Measurements from ENCODE around the gene PLEKHG2. TPM values are rescaled to one million over a fixed set of nuclear protein-coding genes. Genes with fewer than 3 reads are reported as not detected.
A peak's percentile ranks its signal among the peaks of the same experiment; 100 is the strongest.

The PLEKHG2 gene
- total RNA-seq, 1 donor from 2014 or later, result 86.7 TPM

DNA sequence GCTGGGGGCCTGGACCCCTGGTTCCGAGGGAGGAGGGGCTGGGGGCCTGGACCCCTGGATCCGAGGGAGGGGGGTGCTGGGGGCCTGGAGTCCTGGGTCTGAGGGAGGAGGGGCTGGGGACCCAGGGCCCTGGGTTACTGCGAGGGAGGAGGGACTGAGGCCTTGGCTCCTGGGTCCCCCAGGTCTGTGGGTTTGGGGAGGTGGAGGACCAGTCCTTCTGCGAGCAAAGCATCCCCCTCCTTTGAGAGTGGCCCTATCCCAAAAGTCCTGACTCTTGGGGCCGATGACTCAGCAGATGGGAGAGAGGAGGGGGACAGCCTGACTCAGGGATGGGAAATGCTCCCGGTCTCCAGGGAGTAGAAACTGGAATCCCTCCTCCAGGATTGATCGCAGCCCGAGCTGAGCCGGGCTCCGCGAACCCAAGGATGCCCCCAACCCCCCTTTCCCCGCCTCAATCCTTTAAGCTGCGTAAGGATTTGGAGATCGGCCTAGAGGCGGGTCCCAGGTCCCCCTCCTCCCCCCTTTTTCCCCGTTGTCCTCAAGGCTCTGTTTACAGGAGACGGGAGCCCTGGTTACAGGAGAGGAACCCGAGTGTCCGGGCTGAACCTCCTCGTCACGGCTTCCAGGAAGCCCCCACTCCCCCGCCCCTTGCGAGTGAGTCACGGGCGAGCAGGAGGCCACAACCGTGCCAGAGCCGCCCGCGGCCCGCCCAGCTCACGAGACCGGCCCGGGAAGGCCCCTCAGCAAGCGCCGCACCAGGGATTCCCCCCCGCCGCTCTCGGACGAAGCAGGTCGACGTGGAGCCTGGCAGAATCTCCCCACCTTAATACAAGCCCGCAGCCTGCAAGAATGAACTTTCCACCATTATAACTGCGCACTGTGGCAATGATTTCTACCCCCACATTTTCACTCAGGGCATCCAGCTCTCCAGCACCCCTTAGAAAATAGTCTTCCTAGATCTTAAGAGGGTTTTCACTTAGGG lies 8.8 kb upstream of the PLEKHG2 start:
- peak; percentile 86 for DNase-seq (ENCODE audit: extremely low spot score, unreplicated experiment)
- TF ChIP-seq, protein P1, sequence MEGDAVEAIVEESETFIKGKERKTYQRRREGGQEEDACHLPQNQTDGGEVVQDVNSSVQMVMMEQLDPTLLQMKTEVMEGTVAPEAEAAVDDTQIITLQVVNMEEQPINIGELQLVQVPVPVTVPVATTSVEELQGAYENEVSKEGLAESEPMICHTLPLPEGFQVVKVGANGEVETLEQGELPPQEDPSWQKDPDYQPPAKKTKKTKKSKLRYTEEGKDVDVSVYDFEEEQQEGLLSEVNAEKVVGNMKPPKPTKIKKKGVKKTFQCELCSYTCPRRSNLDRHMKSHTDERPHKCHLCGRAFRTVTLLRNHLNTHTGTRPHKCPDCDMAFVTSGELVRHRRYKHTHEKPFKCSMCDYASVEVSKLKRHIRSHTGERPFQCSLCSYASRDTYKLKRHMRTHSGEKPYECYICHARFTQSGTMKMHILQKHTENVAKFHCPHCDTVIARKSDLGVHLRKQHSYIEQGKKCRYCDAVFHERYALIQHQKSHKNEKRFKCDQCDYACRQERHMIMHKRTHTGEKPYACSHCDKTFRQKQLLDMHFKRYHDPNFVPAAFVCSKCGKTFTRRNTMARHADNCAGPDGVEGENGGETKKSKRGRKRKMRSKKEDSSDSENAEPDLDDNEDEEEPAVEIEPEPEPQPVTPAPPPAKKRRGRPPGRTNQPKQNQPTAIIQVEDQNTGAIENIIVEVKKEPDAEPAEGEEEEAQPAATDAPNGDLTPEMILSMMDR (conservative IDR thresholded peaks at IDR 0.05), result no peak
- Mint-ChIP-seq H3K27me3 (no peaks in the 10 kb centered on the region), H3K36me3 (peaks cover 2% of the 10 kb centered on the region), H3K4me3 (peak overlapping the region; percentile 86), H3K4me1 (ENCODE audit: unreplicated experiment) (peaks cover 34% of the 10 kb centered on the region), H3K9me3 (no peaks in the 10 kb centered on the region), H3K27ac (peak overlapping the region; percentile 97)

DNA sequence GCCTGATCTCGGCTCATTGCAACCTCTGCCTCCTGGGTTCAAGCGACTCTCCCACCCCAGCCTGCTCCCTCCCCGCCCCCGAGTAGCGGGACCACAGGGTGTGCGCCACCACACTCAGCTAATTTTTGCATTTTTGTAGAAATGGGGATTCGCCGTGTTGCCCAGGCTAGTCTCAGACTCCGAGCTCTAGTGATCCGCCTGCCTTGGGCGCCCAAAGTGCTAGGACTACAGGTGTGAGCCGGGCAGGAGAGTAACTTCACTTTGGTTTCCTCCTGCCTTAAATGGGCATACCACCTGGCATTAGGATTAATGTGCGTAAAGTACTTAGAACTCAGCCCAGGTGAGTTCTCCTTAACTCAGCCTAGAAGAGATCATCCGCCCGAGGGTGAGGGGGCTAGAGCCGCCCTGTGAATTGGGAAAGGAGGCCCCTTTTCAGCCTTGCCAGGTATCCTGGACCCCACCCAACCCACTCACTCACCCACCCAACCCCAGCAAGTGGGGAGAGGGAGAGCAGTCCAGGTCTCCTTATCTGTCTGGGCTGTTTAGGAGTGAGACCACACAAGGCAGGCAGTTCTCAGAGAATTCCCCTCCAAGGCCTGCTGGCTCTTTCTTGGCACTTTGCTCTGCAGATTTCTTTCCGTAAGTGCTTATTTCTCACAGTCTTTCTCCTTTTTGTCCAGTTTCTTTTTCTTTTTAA lies 7.1 kb upstream of the PLEKHG2 start:
- peaks cover 6% of the 10 kb centered on the region for H3K36me3 Mint-ChIP-seq
- TF ChIP-seq, protein P1 (conservative IDR thresholded peaks at IDR 0.05), result no peak
- H3K4me3 Mint-ChIP-seq, result peak overlapping the region; percentile 96
- peak overlapping the region; percentile 99 for H3K27ac Mint-ChIP-seq
- no peak for DNase-seq (ENCODE audit: extremely low spot score, unreplicated experiment)
- H3K27me3 Mint-ChIP-seq, result no peaks in the 10 kb centered on the region
- peaks cover 30% of the 10 kb centered on the region for H3K4me1 Mint-ChIP-seq (ENCODE audit: unreplicated experiment)
- no peaks in the 10 kb centered on the region for H3K9me3 Mint-ChIP-seq

DNA sequence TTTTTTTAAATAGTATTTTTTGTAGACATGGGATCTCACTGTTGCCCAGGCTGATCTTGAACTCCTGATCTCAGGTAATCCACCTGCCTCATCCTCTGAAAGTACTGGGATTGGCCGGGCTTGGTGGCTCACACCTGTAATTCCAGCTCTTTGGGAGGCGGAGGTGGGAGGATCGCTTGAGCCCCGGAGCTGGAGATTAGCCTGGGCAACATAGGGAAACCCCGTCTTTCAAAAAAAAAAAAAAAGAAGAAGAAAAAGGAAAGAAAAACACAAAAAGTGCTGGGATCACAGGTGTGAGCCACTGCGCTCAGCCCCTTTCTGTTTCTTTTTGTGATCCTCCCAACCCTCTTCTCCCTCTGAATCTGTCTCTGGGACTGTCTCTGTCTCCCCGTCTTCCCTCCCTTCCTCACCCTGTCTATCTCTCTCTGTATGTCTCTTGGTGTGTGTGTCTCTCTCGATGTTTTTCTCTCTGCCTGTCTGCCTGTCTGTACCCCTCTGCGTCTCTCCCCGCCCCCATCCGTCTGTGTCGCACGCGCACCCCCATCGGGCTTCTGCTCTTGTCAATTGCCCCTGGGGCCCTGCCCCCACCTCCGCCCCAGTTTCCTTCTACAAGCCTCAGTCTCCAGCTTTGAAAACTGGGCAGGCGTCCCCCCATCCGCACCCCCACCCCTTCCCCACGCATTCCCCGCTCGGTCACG lies 6.4 kb upstream of the PLEKHG2 start:
- Mint-ChIP-seq H3K9me3 (no peaks in the 10 kb centered on the region), H3K4me1 (ENCODE audit: unreplicated experiment) (peaks cover 34% of the 10 kb centered on the region), H3K27ac (peak overlapping the region; percentile 99)

DNA sequence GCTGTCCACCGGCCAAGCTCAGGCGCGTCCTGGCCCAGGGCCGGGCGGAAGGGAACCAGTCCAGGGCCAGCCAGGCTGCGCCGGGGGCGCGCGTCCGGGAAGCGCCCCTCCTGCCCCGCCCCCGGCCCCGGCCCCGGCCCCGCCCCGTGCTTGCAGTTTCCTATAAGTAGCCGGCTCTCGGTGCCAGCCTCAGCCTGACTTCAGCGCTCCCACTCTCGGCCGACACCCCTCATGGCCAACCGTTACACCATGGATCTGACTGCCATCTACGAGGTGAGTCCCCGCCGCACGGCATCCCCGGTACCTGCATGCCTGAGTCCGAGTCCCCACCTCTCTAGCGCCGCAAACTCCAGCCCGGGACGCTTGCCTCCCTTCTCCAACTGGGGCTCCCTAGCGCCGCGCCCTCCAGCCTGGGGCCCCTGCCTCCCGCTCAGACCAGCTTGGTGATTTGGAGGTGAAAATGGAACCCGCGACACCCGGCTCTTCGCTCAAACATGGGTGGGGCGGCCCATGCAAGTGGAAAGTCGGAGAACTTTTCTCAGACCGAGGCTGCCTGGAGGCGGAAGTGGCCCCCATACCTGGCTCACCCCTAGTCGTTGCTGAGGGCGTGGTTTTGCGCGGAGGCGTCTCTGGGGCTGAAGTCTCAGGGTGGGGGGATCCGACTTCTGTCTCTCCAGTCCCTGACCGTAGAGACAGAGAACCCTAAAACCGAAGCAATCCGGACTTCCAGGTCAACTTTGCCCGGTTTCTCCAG lies 5.6 kb upstream of the PLEKHG2 start, which contains the start of gene ZFP36:
TSS of gene ZFP36 (plus strand) at position 192 of the 754 bp plus-strand sequence. CDS start at position 250, 58 bp downstream.
- Mint-ChIP-seq H3K4me3 (peak within 1 kb of the TSS; percentile 96), H3K27ac (peak within 1 kb of the TSS; percentile 99), H3K27me3 (peaks cover 4% of the 10 kb centered on the region), H3K36me3 (peaks cover 6% of the 10 kb centered on the region), H3K9me3 (no peaks in the 10 kb centered on the region), H3K4me1 (ENCODE audit: unreplicated experiment) (peaks cover 33% of the 10 kb centered on the region)
- peak; percentile 83 for DNase-seq (ENCODE audit: extremely low spot score, unreplicated experiment)
- TF ChIP-seq, protein P1 (conservative IDR thresholded peaks at IDR 0.05), result no peak

More for the DNA sequence above, 6.4 kb upstream of the PLEKHG2 start:
- H3K4me3 Mint-ChIP-seq, result peak overlapping the region; percentile 96
- TF ChIP-seq, protein P1 (conservative IDR thresholded peaks at IDR 0.05), result no peak
- DNase-seq (ENCODE audit: extremely low spot score, unreplicated experiment), result no peak
- H3K27me3 Mint-ChIP-seq, result no peaks in the 10 kb centered on the region
- H3K36me3 Mint-ChIP-seq, result peaks cover 6% of the 10 kb centered on the region

DNA sequence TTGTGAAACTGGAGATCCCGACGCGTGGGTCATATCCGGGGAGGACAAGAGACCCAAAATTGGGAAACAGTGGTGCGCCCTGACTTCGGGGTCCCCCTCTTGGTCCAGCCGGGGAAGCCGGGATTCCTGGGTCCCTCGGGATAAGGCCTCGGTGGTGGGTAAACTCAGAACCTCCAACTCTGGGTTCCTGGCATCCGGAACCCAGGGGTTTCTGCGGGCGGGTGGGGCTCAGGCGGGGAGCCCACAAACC lies 5.1 kb upstream of the PLEKHG2 start:
- H3K9me3 Mint-ChIP-seq, result no peaks in the 10 kb centered on the region
- H3K27me3 Mint-ChIP-seq, result peaks cover 8% of the 10 kb centered on the region
- peak overlapping the region; percentile 99 for H3K27ac Mint-ChIP-seq
- peaks cover 6% of the 10 kb centered on the region for H3K36me3 Mint-ChIP-seq
- TF ChIP-seq, protein P1 (conservative IDR thresholded peaks at IDR 0.05), result no peak
- peaks cover 28% of the 10 kb centered on the region for H3K4me1 Mint-ChIP-seq (ENCODE audit: unreplicated experiment)
- peak overlapping the region; percentile 93 for H3K4me3 Mint-ChIP-seq
- no peak for DNase-seq (ENCODE audit: extremely low spot score, unreplicated experiment)
